ENCODE measurements around the gene FAN1.

GRCh38 chr15:30979457-30979856 lies 75.7 kb downstream of the FAN1 start:
- TF ChIP-seq CTCF (conservative IDR thresholded peaks at IDR 0.05; ENCODE audit: low read length) (no peak), EZH2phosphoT487 (IDR thresholded peaks at IDR 0.05; ENCODE audit: borderline replicate concordance) (no peak)

All from Loucy (cell line).